Measurements from ENCODE around the gene PDE7B.

PDE7B gene

DNA sequence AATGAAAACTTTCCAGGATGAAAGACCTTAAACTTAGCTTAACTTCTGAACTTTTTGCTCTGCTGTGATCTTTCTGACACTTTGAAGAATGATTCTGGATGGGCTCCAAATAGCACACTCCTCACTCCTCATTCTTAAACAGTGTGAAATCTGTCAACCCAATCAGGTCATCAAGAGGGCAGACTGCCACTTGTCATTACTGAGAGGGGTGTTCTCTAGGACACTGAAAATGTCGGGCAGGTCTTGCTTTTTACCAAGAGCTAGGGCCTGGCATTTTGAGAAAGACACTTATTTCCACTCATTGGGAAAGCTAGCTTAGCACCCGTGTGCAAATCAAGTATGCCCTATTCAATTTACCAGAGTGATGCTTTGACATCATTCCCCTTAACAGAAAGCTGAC is 276.4 kb downstream of the PDE7B start:
- no peak overlapping the region for H3K27ac ChIP-seq (ENCODE audit: low read depth, low read length)
- no peak overlapping the region for H3K18ac ChIP-seq (ENCODE audit: low read length)
- H3K36me3 ChIP-seq (ENCODE audit: control insufficient read depth, insufficient read depth, low read length) = no peaks in the 10 kb centered on the region
- no peak overlapping the region for H2BK5ac ChIP-seq (ENCODE audit: low read length)
- no peak overlapping the region for H3K9ac ChIP-seq (ENCODE audit: low read length)
- no CpG with 5 or more reads among the region's 2 CpGs for WGBS (ENCODE audit: extremely low coverage, insufficient coverage, low lambda C conversion rate)
- no peaks in the 10 kb centered on the region for H3K27me3 ChIP-seq (ENCODE audit: insufficient read depth, low read length, poor library complexity)
- H2BK120ac ChIP-seq (ENCODE audit: low read depth, low read length) = no peak overlapping the region
- no peak overlapping the region for H2BK15ac ChIP-seq (replicated peaks; ENCODE audit: low read depth)
- H3K79me2 ChIP-seq (ENCODE audit: control insufficient read depth, insufficient read depth, low read length) = no peaks in the 10 kb centered on the region
- H2AK5ac ChIP-seq (ENCODE audit: low read length) = no peak overlapping the region
- no peak overlapping the region for H3K4me3 ChIP-seq (ENCODE audit: low read length)
- H4K5ac ChIP-seq (ENCODE audit: low read length) = no peak overlapping the region
- H3K4me1 ChIP-seq (ENCODE audit: control insufficient read depth, low read depth, low read length) = no peaks in the 10 kb centered on the region
- no peak overlapping the region for H4K8ac ChIP-seq (ENCODE audit: low read depth, low read length)
- no peak overlapping the region for H3K23ac ChIP-seq (ENCODE audit: low read length)
- no peak for DNase-seq
- no peak overlapping the region for H3K4ac ChIP-seq (ENCODE audit: low read depth, low read length)
- H3K79me1 ChIP-seq (ENCODE audit: low read length) = no peaks in the 10 kb centered on the region
- H3K56ac ChIP-seq (ENCODE audit: low read length) = no peak overlapping the region
- no peak overlapping the region for H3K4me2 ChIP-seq (ENCODE audit: low read length)

DNA sequence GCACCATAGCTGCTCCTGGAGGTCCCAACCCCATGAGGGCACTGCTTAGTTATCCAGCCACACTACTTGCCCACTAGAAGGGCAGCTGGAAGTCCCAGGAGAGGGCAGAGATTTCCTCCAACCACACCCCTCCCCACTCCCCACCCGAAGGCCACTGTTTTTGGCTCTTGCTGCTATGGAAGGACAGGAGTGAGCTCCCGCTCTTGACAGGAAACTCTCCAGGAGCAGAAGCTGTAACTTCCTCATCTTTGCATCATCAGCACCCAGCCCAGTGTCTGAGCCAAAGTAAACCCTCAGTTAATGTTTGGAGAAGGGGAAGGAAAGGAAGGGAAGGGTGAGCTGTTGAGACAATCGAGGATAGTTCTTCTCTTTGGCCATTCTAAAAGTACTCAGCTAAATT is 277.9 kb downstream of the PDE7B start:
- Histone ChIP-seq H3K23ac (ENCODE audit: low read length) (no peak overlapping the region), H3K27me3 (ENCODE audit: insufficient read depth, low read length, poor library complexity) (no peaks in the 10 kb centered on the region), H3K18ac (ENCODE audit: low read length) (no peak overlapping the region), H3K79me2 (ENCODE audit: control insufficient read depth, insufficient read depth, low read length) (no peaks in the 10 kb centered on the region), H3K79me1 (ENCODE audit: low read length) (no peaks in the 10 kb centered on the region), H3K4me2 (ENCODE audit: low read length) (no peak overlapping the region), H4K5ac (ENCODE audit: low read length) (no peak overlapping the region), H2BK5ac (ENCODE audit: low read length) (no peak overlapping the region), H2BK15ac (replicated peaks; ENCODE audit: low read depth) (no peak overlapping the region), H3K4me1 (ENCODE audit: control insufficient read depth, low read depth, low read length) (no peaks in the 10 kb centered on the region), H3K4ac (ENCODE audit: low read depth, low read length) (no peak overlapping the region), H3K36me3 (ENCODE audit: control insufficient read depth, insufficient read depth, low read length) (no peaks in the 10 kb centered on the region), H2BK120ac (ENCODE audit: low read depth, low read length) (no peak overlapping the region), H3K27ac (ENCODE audit: low read depth, low read length) (no peak overlapping the region), H3K9ac (ENCODE audit: low read length) (no peak overlapping the region), H3K4me3 (ENCODE audit: low read length) (no peak overlapping the region), H2AK5ac (ENCODE audit: low read length) (no peak overlapping the region), H4K8ac (ENCODE audit: low read depth, low read length) (no peak overlapping the region), H3K56ac (ENCODE audit: low read length) (no peak overlapping the region)
- no CpG with 5 or more reads among the region's 3 CpGs for WGBS (ENCODE audit: extremely low coverage, insufficient coverage, low lambda C conversion rate)
- no peak for DNase-seq

- H4K5ac ChIP-seq (ENCODE audit: low read length) = no peak overlapping the region
- H3K79me1 ChIP-seq (ENCODE audit: low read length) = no peaks in the 10 kb centered on the region
- H2BK120ac ChIP-seq (ENCODE audit: low read depth, low read length) = no peak overlapping the region
- no peak overlapping the region for H3K23ac ChIP-seq (ENCODE audit: low read length)
- no peak overlapping the region for H3K4ac ChIP-seq (ENCODE audit: low read depth, low read length)
- no peak overlapping the region for H3K9ac ChIP-seq (ENCODE audit: low read length)
- no peak overlapping the region for H3K27ac ChIP-seq (ENCODE audit: low read depth, low read length)
- no peak overlapping the region for H3K18ac ChIP-seq (ENCODE audit: low read length)
- H2AK5ac ChIP-seq (ENCODE audit: low read length) = no peak overlapping the region
- no peak overlapping the region for H4K8ac ChIP-seq (ENCODE audit: low read depth, low read length)
- no peaks in the 10 kb centered on the region for H3K27me3 ChIP-seq (ENCODE audit: insufficient read depth, low read length, poor library complexity)
- H2BK15ac ChIP-seq (replicated peaks; ENCODE audit: low read depth) = no peak overlapping the region
- H3K4me2 ChIP-seq (ENCODE audit: low read length) = no peak overlapping the region
- H3K79me2 ChIP-seq (ENCODE audit: control insufficient read depth, insufficient read depth, low read length) = no peaks in the 10 kb centered on the region
- H3K36me3 ChIP-seq (ENCODE audit: control insufficient read depth, insufficient read depth, low read length) = no peaks in the 10 kb centered on the region
- H3K56ac ChIP-seq (ENCODE audit: low read length) = no peak overlapping the region
- WGBS (ENCODE audit: extremely low coverage, insufficient coverage, low lambda C conversion rate) = no CpG with 5 or more reads among the region's 5 CpGs
- H2BK5ac ChIP-seq (ENCODE audit: low read length) = no peak overlapping the region
- DNase-seq = no peak
- H3K4me1 ChIP-seq (ENCODE audit: control insufficient read depth, low read depth, low read length) = no peaks in the 10 kb centered on the region
- H3K4me3 ChIP-seq (ENCODE audit: low read length) = no peak overlapping the region
These were observed 282.8 kb downstream of the PDE7B start for GRCh38 chr6:136134268-136134667.

DNA sequence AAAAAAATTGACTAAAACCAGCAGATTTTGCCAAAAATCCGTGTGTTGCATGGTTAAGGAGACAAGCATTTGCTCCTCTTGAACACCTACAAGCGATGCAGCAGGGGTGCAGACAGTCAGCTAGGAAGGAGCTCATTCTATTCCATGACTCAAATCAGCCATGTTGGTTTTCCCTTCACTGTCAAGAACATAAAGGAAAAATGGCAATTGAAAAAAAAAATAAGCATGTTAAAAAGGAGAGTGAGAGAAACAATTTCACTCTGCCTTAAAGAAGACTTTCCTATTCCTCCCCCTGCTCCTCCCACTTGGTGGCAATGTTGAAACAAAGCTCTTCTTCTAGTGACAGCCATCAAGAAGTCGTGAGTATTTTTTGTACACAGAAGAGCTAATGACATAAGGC is 283.2 kb downstream of the PDE7B start:
- Histone ChIP-seq H3K79me2 (ENCODE audit: control insufficient read depth, insufficient read depth, low read length) (no peaks in the 10 kb centered on the region), H2BK15ac (replicated peaks; ENCODE audit: low read depth) (no peak overlapping the region), H3K27me3 (ENCODE audit: insufficient read depth, low read length, poor library complexity) (no peaks in the 10 kb centered on the region), H3K4ac (ENCODE audit: low read depth, low read length) (no peak overlapping the region), H3K79me1 (ENCODE audit: low read length) (no peaks in the 10 kb centered on the region), H4K8ac (ENCODE audit: low read depth, low read length) (no peak overlapping the region), H3K56ac (ENCODE audit: low read length) (no peak overlapping the region), H2AK5ac (ENCODE audit: low read length) (no peak overlapping the region), H3K36me3 (ENCODE audit: control insufficient read depth, insufficient read depth, low read length) (no peaks in the 10 kb centered on the region), H3K27ac (ENCODE audit: low read depth, low read length) (no peak overlapping the region), H2BK120ac (ENCODE audit: low read depth, low read length) (no peak overlapping the region), H3K18ac (ENCODE audit: low read length) (no peak overlapping the region), H3K4me2 (ENCODE audit: low read length) (no peak overlapping the region), H3K23ac (ENCODE audit: low read length) (no peak overlapping the region), H2BK5ac (ENCODE audit: low read length) (no peak overlapping the region), H3K4me3 (ENCODE audit: low read length) (no peak overlapping the region), H3K4me1 (ENCODE audit: control insufficient read depth, low read depth, low read length) (no peaks in the 10 kb centered on the region), H4K5ac (ENCODE audit: low read length) (no peak overlapping the region), H3K9ac (ENCODE audit: low read length) (no peak overlapping the region)
- WGBS (ENCODE audit: extremely low coverage, insufficient coverage, low lambda C conversion rate) = no CpG with 5 or more reads among the region's 3 CpGs
- no peak for DNase-seq

GRCh38 chr6:136136274-136136673 is 284.8 kb downstream of the PDE7B start:
- Histone ChIP-seq H3K36me3 (ENCODE audit: control insufficient read depth, insufficient read depth, low read length) (no peaks in the 10 kb centered on the region), H3K27ac (ENCODE audit: low read depth, low read length) (no peak overlapping the region), H3K27me3 (ENCODE audit: insufficient read depth, low read length, poor library complexity) (no peaks in the 10 kb centered on the region), H2AK5ac (ENCODE audit: low read length) (no peak overlapping the region), H3K4me2 (ENCODE audit: low read length) (no peak overlapping the region), H3K4me1 (ENCODE audit: control insufficient read depth, low read depth, low read length) (no peaks in the 10 kb centered on the region), H2BK120ac (ENCODE audit: low read depth, low read length) (no peak overlapping the region), H3K23ac (ENCODE audit: low read length) (no peak overlapping the region), H3K56ac (ENCODE audit: low read length) (no peak overlapping the region), H3K4me3 (ENCODE audit: low read length) (no peak overlapping the region), H4K5ac (ENCODE audit: low read length) (no peak overlapping the region), H3K9ac (ENCODE audit: low read length) (no peak overlapping the region), H4K8ac (ENCODE audit: low read depth, low read length) (no peak overlapping the region), H3K18ac (ENCODE audit: low read length) (no peak overlapping the region), H3K79me2 (ENCODE audit: control insufficient read depth, insufficient read depth, low read length) (no peaks in the 10 kb centered on the region), H2BK5ac (ENCODE audit: low read length) (no peak overlapping the region), H3K79me1 (ENCODE audit: low read length) (no peaks in the 10 kb centered on the region), H3K4ac (ENCODE audit: low read depth, low read length) (no peak overlapping the region), H2BK15ac (replicated peaks; ENCODE audit: low read depth) (no peak overlapping the region)
- no peak for DNase-seq
- no CpG with 5 or more reads among the region's 2 CpGs for WGBS (ENCODE audit: extremely low coverage, insufficient coverage, low lambda C conversion rate)

GRCh38 chr6:136137008-136137692 is 285.6 kb downstream of the PDE7B start:
- H3K79me2 ChIP-seq (ENCODE audit: control insufficient read depth, insufficient read depth, low read length) = no peaks in the 10 kb centered on the region
- H3K56ac ChIP-seq (ENCODE audit: low read length) = no peak overlapping the region
- H2BK15ac ChIP-seq (replicated peaks; ENCODE audit: low read depth) = no peak overlapping the region
- H3K4me1 ChIP-seq (ENCODE audit: control insufficient read depth, low read depth, low read length) = no peaks in the 10 kb centered on the region
- no peak overlapping the region for H3K27ac ChIP-seq (ENCODE audit: low read depth, low read length)
- H3K4me2 ChIP-seq (ENCODE audit: low read length) = no peak overlapping the region
- H4K8ac ChIP-seq (ENCODE audit: low read depth, low read length) = no peak overlapping the region
- no peaks in the 10 kb centered on the region for H3K36me3 ChIP-seq (ENCODE audit: control insufficient read depth, insufficient read depth, low read length)
- H3K27me3 ChIP-seq (ENCODE audit: insufficient read depth, low read length, poor library complexity) = no peaks in the 10 kb centered on the region
- no peak overlapping the region for H3K23ac ChIP-seq (ENCODE audit: low read length)
- DNase-seq = no peak
- no peak overlapping the region for H3K18ac ChIP-seq (ENCODE audit: low read length)
- no CpG with 5 or more reads among the region's 3 CpGs for WGBS (ENCODE audit: extremely low coverage, insufficient coverage, low lambda C conversion rate)
- H3K4ac ChIP-seq (ENCODE audit: low read depth, low read length) = no peak overlapping the region
- no peak overlapping the region for H3K9ac ChIP-seq (ENCODE audit: low read length)
- no peak overlapping the region for H2AK5ac ChIP-seq (ENCODE audit: low read length)
- H4K5ac ChIP-seq (ENCODE audit: low read length) = no peak overlapping the region
- no peak overlapping the region for H3K4me3 ChIP-seq (ENCODE audit: low read length)
- H2BK120ac ChIP-seq (ENCODE audit: low read depth, low read length) = no peak overlapping the region
- H3K79me1 ChIP-seq (ENCODE audit: low read length) = no peaks in the 10 kb centered on the region
- no peak overlapping the region for H2BK5ac ChIP-seq (ENCODE audit: low read length)
